ENCODE results near the gene SOCS1.

GRCh38 chr16:11297492-11298142, 41.6 kb upstream of the SOCS1 start:
- no peak for TF ChIP-seq EZH2phosphoT487 (IDR thresholded peaks at IDR 0.05; ENCODE audit: insufficient read depth, low read depth)
- no peak for TF ChIP-seq EZH2 (IDR thresholded peaks at IDR 0.05; ENCODE audit: insufficient read depth, poor library complexity, severe bottlenecking)
